NCI-H748 (cell line): Measurements from ENCODE around the gene LOXL1.
"Not testable (repeated sequence)": the region's sequence is repeated elsewhere in the genome, so short reads cannot be mapped to it uniquely, and the experiment has no call there.

Source experiments
- DNase-seq: peaks from one replicate; lab custom pipeline; 2025; ENCODE audit not compliant: unreplicated experiment; lab: John Stamatoyannopoulos, UW

LOXL1 gene

GRCh38 chr15:73951601-73952000 is 25.3 kb downstream of the LOXL1 start:
- no peak for DNase-seq

- no peak for DNase-seq
Measured at GRCh38 chr15:73952171-73952912, 26.1 kb downstream of the LOXL1 start.

GRCh38 chr15:73952913-73953750 is 26.9 kb downstream of the LOXL1 start:
- DNase-seq = no peak

GRCh38 chr15:73954188-73955145 is 28.2 kb downstream of the LOXL1 start:
- no peak for DNase-seq

GRCh38 chr15:73955326-73955725 is 29.1 kb downstream of the LOXL1 start:
- DNase-seq = no peak

- DNase-seq = no peak
Measured at GRCh38 chr15:73955861-73956742, 29.8 kb downstream of the LOXL1 start.

GRCh38 chr15:73956743-73957135 is 30.5 kb downstream of the LOXL1 start:
- no peak for DNase-seq

- DNase-seq = no peak
Measured at GRCh38 chr15:73957276-73957675, 31.0 kb downstream of the LOXL1 start.

- DNase-seq = no peak
Measured at GRCh38 chr15:73957785-73958184, 31.5 kb downstream of the LOXL1 start.

- DNase-seq = peak; percentile 3
Measured at GRCh38 chr15:73959012-73959581, 32.8 kb downstream of the LOXL1 start.

- DNase-seq = no peak
Measured at GRCh38 chr15:73959801-73960200, 33.5 kb downstream of the LOXL1 start.

- not testable (repeated sequence) for DNase-seq
Measured at GRCh38 chr15:73960472-73961070, 34.3 kb downstream of the LOXL1 start.

- DNase-seq = no peak
Measured at GRCh38 chr15:73962433-73962832, 36.2 kb downstream of the LOXL1 start.

GRCh38 chr15:73964736-73965093 is 38.5 kb downstream of the LOXL1 start:
- DNase-seq = peak; percentile 53

GRCh38 chr15:73965094-73965757 is 39.0 kb downstream of the LOXL1 start:
- no peak for DNase-seq

GRCh38 chr15:73965758-73966113 is 39.5 kb downstream of the LOXL1 start:
- DNase-seq = no peak

- DNase-seq = no peak
Measured at GRCh38 chr15:73968461-73968860, 42.2 kb downstream of the LOXL1 start.

GRCh38 chr15:73969151-73969759 is 43.0 kb downstream of the LOXL1 start:
- no peak for DNase-seq
